GM23248 (cell line): ENCODE data around the gene RAD50. TPM values are rescaled to one million over a fixed set of nuclear protein-coding genes. Genes with fewer than 3 reads are reported as not detected.
"Not testable (repeated sequence)": the region's sequence is repeated elsewhere in the genome, so short reads cannot be mapped to it uniquely, and the experiment has no call there.

Experiments
- DNase-seq: peaks from one replicate; pipeline ENCODE4 v3.0.0-alpha.2; 2015
- H2AFZ ChIP-seq: fragments of 200-600 bp; sonication (generic); 2 replicates; pipeline ENCODE4 v1.6.1; 2016; ENCODE audit warnings: antibody characterized with exemption
- H3F3A ChIP-seq: fragments of 200-600 bp; sonication (generic); 2 replicates; pipeline ENCODE4 v1.6.1; 2016; ENCODE audit warnings: mild to moderate bottlenecking, antibody characterized with exemption, mixed run types; ENCODE audit not compliant: insufficient read depth
- H3K27ac ChIP-seq: fragments of 200-600 bp; sonication (generic); 2 replicates; pipeline ENCODE4 v1.5.1; 2016; ENCODE audit warnings: mild to moderate bottlenecking
- H3K27me3 ChIP-seq: fragments of 200-600 bp; sonication (generic); replicated peaks from 2 replicates; pipeline ENCODE4 v1.6.1; 2016; ENCODE audit warnings: mild to moderate bottlenecking; ENCODE audit not compliant: insufficient read depth
- H3K36me3 ChIP-seq: fragments of 200-600 bp; sonication (generic); 2 replicates; pipeline ENCODE4 v1.6.1; 2016; ENCODE audit warnings: low read depth, mild to moderate bottlenecking
- H3K4me1 ChIP-seq: fragments of 200-600 bp; sonication (generic); 2 replicates; pipeline ENCODE4 v1.6.1; 2016; ENCODE audit warnings: mild to moderate bottlenecking; ENCODE audit not compliant: insufficient read depth
- H3K4me2 ChIP-seq: fragments of 200-600 bp; sonication (generic); one replicate; pipeline ENCODE4 v1.6.1; 2016; ENCODE audit warnings: mild to moderate bottlenecking; ENCODE audit not compliant: unreplicated experiment
- H3K4me3 ChIP-seq: fragments of 200-600 bp; sonication (generic); 2 replicates; pipeline ENCODE4 v1.5.1; 2016; ENCODE audit warnings: mild to moderate bottlenecking
- H3K79me2 ChIP-seq: fragments of 200-600 bp; sonication (generic); 2 replicates; pipeline ENCODE4 v1.6.1; 2016; ENCODE audit warnings: mild to moderate bottlenecking; ENCODE audit not compliant: insufficient read depth
- H3K9ac ChIP-seq: fragments of 200-600 bp; sonication (generic); 2 replicates; pipeline ENCODE4 v1.6.1; 2016; ENCODE audit warnings: mild to moderate bottlenecking
- H3K9me2 ChIP-seq: fragments of 200-600 bp; sonication (generic); 2 replicates; pipeline ENCODE4 v1.6.1; 2016; ENCODE audit warnings: mixed run types, mild to moderate bottlenecking, moderate library complexity; ENCODE audit not compliant: insufficient read depth
- H3K9me3 ChIP-seq: fragments of 200-600 bp; sonication (generic); one replicate; pipeline ENCODE4 v1.6.1; 2017; ENCODE audit warnings: low read depth
- H4K20me1 ChIP-seq: fragments of 200-600 bp; sonication (generic); 2 replicates; pipeline ENCODE4 v1.6.0; 2016; ENCODE audit not compliant: insufficient read depth
- EZH2 ChIP-seq: fragments of 200-600 bp; sonication (generic); IDR thresholded peaks from 2 replicates; pipeline ENCODE4 v1.6.1; 2018; ENCODE audit warnings: antibody characterized with exemption, mild to moderate bottlenecking; ENCODE audit not compliant: insufficient read depth, poor library complexity, severe bottlenecking
- EZH2phosphoT487 ChIP-seq: fragments of 200-600 bp; sonication (generic); IDR thresholded peaks from 2 replicates; pipeline ENCODE4 v1.6.1; 2018; ENCODE audit warnings: antibody characterized with exemption, moderate library complexity, mild to moderate bottlenecking, low read depth; ENCODE audit not compliant: insufficient read depth
- WGBS, 2 experiments: methylation state at CpG; one replicate each; pipeline ENCODE4 v1.1.6; 2015 to 2017; ENCODE audit warnings: low lambda C conversion rate in 2 of 2, low coverage in 1 of 2; ENCODE audit errors: missing lambda C conversion rate in 2 of 2; 5-methylcytosine and 5-hydroxymethylcytosine counted together
- in situ Hi-C: fragments of 300-500 bp; cut with MboI; formaldehyde crosslinking; loops from 2 replicates; pipeline ENCODE4 v1.15.0; 2020
- polyA plus RNA-seq: library from polyadenylated mRNA; unstranded; fragments of >200 nt; fragmentation: Nextera tagmentation; extraction: Ambion mirVana; gene quantifications from 2 replicates; pipeline ENCODE4 v1.2.1, GENCODE V29; 2016
- total RNA-seq: library from RNA; depleted of rRNA; stranded (reverse); fragments of >200 nt; shearing (Covaris generic); gene quantifications from 2 replicates; pipeline ENCODE4 v1.2.3, GENCODE V29; 2014

The RAD50 gene
- total and polyA plus RNA-seq, 2 experiments from 2014 or later: 17.7 to 44.0 TPM

DNA sequence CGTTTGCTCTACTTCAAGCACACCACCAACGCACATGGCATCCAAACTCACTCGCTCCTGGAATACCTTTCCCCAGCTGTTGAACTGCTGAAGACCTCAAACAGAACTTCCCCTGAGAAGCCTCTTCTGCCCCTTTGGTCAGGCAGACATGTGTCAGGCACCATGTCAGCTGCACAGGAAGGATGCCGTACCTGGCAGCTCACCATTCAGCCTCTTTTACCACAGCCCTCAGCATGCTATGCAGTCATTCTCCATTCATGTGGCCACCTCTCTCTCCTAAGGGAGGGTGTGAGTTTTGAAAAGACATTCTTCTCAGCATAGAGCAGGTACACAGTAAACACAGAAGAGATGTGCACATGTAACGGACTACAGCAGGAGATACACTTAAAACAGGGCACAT is 131.2 kb downstream of the RAD50 start:
- no peak overlapping the region for H3K4me3 ChIP-seq
- peaks cover 20% of the 10 kb centered on the region for H3K4me1 ChIP-seq
- no peak for DNase-seq
- no peaks in the 10 kb centered on the region for H3K27me3 ChIP-seq
- no peak overlapping the region for H3K4me2 ChIP-seq
- TF ChIP-seq EZH2phosphoT487 (no peak), EZH2 (no peak)
- in situ Hi-C loops: no loop called here
- H3K79me2 ChIP-seq: no peaks in the 10 kb centered on the region
- H3K9ac ChIP-seq: no peak overlapping the region
- H3K27ac ChIP-seq: no peak overlapping the region
- no peaks in the 10 kb centered on the region for H4K20me1 ChIP-seq
- H2AFZ ChIP-seq: no peak overlapping the region
- H3K9me3 ChIP-seq: no peaks in the 10 kb centered on the region
- peaks cover 3% of the 10 kb centered on the region; the same call in 1 of the 2 replicates for H3F3A ChIP-seq
- no peaks in the 10 kb centered on the region for H3K36me3 ChIP-seq
- 75 to 79% methylated on average over 5 of the region's 5 CpGs for WGBS, 2 experiments
- no peaks in the 10 kb centered on the region for H3K9me2 ChIP-seq

DNA sequence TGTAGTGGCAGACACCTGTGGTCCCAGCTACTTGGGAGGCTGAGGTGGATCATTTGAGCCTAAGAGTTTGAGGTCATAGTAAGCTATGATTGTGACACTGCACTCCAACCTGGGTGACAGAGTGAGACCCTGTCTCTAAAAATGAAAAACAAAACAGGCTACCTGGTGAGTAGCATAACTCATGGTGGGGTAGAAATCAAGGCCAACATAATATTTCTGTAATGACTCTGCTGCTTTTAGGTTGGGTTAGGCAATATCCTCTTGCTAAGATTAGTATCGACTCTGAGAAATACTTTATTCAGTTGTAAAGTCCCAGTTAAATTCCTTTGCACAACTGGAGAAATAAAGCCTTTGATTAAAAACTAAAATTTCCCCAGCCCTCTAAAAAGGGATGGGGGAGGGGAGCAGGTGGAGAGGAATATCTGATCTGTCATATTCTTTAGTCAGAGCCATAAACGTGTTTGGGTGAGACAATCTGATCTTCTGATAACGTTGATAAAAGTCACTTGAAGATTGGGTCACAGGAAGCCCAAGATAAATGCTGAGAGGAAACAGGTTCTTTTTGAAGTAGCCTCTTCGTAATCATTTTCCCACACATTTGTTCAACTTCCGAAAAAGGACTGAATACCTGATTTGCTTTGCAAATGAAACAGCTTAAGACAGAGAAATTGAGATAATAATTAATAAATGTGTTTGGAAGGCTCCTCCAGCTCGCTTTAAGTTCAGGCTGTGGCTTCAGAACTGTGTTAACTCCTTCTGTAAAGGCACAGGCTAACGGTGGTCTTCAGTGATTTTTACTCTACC is 132.0 kb downstream of the RAD50 start:
- Histone ChIP-seq H3K79me2 (no peaks in the 10 kb centered on the region), H3F3A (peaks cover 3% of the 10 kb centered on the region; the same call in 1 of the 2 replicates), H4K20me1 (no peaks in the 10 kb centered on the region), H3K27me3 (no peaks in the 10 kb centered on the region), H3K9me2 (no peaks in the 10 kb centered on the region), H3K4me1 (peaks cover 22% of the 10 kb centered on the region), H3K4me2 (peak overlapping the region; percentile 28), H3K36me3 (no peaks in the 10 kb centered on the region), H3K9ac (no peak overlapping the region), H3K27ac (no peak overlapping the region), H2AFZ (no peak overlapping the region), H3K4me3 (no peak overlapping the region), H3K9me3 (no peaks in the 10 kb centered on the region)
- DNase-seq: peak; percentile 64
- WGBS, 2 experiments: 62 to 65% methylated on average over 7 of the region's 7 CpGs
- in situ Hi-C loops: no loop called here
- no peak for TF ChIP-seq EZH2phosphoT487

DNA sequence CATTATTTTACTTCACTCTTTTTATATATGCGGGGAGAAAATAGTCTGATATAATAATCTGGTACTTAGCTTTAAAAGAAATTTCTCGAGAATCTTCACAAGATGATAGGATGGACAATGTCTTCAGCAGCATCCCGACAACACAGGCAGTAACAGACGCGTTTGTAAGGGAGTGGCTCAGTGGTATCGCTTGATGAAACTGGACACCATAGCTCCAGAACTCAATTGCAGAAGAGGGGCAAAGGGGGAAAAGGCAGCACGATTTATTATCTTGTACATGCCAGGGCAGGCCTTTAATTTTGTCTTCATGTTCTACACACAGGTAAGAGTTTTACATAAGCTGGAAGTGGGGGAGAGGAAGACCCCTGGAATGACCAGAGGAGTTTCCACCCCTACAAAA is 132.7 kb downstream of the RAD50 start:
- TF ChIP-seq EZH2 (no peak), EZH2phosphoT487 (no peak)
- 72 to 78% methylated on average over 7 of the region's 7 CpGs for WGBS, 2 experiments
- in situ Hi-C loops: no loop called here
- Histone ChIP-seq H3K79me2 (no peaks in the 10 kb centered on the region), H3K27me3 (no peaks in the 10 kb centered on the region), H3K4me1 (peaks cover 22% of the 10 kb centered on the region), H3K9me3 (no peaks in the 10 kb centered on the region), H3K4me3 (no peak overlapping the region), H3K9me2 (no peaks in the 10 kb centered on the region), H3F3A (peaks cover 3% of the 10 kb centered on the region; the same call in 1 of the 2 replicates), H3K4me2 (no peak overlapping the region), H3K9ac (no peak overlapping the region), H2AFZ (no peak overlapping the region), H4K20me1 (no peaks in the 10 kb centered on the region), H3K36me3 (no peaks in the 10 kb centered on the region), H3K27ac (no peak overlapping the region)
- no peak for DNase-seq

DNA sequence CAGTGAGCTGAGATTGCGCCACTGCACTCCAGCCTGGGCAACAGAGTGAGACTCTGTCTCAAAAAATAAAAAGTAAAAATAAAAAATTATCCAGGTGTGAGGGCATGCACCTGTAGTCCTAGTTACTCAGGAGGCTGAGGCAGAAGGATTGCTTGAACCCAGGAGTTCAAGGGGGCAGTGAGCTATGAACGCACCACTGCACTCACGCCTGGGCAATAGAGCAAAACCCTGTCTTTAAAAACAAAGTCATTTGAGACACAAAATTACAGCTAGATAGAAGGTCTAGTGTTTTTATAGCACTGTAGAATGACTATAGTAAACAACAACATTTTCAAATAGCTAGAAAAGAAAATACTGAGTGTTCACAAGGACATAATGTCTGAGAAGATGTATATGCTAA is 133.4 kb downstream of the RAD50 start:
- WGBS, 2 experiments: 94 to 97% methylated on average over 3 of the region's 3 CpGs
- H3K4me3 ChIP-seq: no peak overlapping the region
- H3K4me1 ChIP-seq: peaks cover 16% of the 10 kb centered on the region
- H3K9me2 ChIP-seq: no peaks in the 10 kb centered on the region
- H3K9ac ChIP-seq: no peak overlapping the region
- H3K36me3 ChIP-seq: no peaks in the 10 kb centered on the region
- H3K27me3 ChIP-seq: no peaks in the 10 kb centered on the region
- H2AFZ ChIP-seq: no peak overlapping the region
- in situ Hi-C loops: no loop called here
- H3K27ac ChIP-seq: no peak overlapping the region
- no peaks in the 10 kb centered on the region for H4K20me1 ChIP-seq
- peaks cover 3% of the 10 kb centered on the region; the same call in 1 of the 2 replicates for H3F3A ChIP-seq
- H3K9me3 ChIP-seq: no peaks in the 10 kb centered on the region
- DNase-seq: no peak
- TF ChIP-seq EZH2: no peak
- no peak for TF ChIP-seq EZH2phosphoT487
- no peaks in the 10 kb centered on the region for H3K79me2 ChIP-seq
- no peak overlapping the region for H3K4me2 ChIP-seq

DNA sequence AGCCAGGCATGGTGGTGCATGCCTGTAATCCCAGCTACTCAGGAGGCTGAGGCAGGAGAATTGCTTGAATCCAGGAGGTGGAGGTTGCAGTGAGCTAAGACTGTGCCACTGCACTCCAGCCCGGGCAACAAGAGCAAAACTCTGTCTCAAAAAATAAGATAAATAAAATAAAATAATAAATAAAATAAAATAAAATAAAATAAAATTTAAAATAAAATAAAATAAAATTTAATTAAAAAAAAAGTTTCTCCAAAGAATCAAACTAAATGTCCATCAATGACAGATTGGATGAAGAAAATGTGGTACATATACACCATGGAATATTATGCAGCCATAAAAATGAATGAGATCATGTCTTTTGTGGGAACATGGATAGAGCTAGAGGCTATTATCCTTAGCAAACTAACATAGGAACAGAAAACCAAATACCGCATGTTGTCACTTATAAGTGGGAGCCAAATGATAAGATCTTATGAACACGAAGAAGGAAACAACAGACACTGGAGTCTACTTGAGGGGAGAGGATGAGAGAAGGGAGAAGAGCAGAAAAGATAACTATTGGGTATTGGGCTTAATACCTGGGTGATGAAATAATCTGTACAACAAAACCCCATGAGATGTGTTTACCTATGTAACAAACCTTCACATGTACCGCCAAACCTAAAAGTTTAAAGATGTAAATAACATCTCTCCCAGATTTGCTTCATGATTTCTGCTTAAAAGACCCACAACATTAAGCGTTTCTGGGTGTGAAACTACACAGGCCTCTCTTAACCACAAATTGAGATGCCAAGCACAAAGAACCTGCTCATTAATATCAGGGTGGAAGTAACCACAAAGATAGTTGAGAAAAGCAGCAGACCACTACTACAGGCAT is 135.2 kb downstream of the RAD50 start:
- H3K4me3 ChIP-seq, H3K4me2 ChIP-seq, H3K27me3 ChIP-seq, H4K20me1 ChIP-seq, H3K9me3 ChIP-seq, H3F3A ChIP-seq, H3K79me2 ChIP-seq, H3K9me2 ChIP-seq, H3K36me3 ChIP-seq, DNase-seq, in situ Hi-C loops: not testable (repeated sequence)
- Histone ChIP-seq H3K27ac (peak overlapping the region; percentile 51), H2AFZ (0 out of 2 replicates have a peak overlapping the region, but pooled peaks have one; percentile 42), H3K4me1 (peaks cover 16% of the 10 kb centered on the region), H3K9ac (peak overlapping the region; percentile 22; the same call in 1 of the 2 replicates)
- 85 to 86% methylated on average over 5 of the region's 5 CpGs for WGBS, 2 experiments
